Neural progenitor cell (in vitro differentiated cells): ENCODE results near the gene SND1. TPM values are rescaled to one million over a fixed set of nuclear protein-coding genes. Genes with fewer than 3 reads are reported as not detected.

ENCODE experiments used
- DNase-seq: peaks from one replicate; pipeline ENCODE4 v3.0.0-alpha.2; 2016; ENCODE audit warnings: low spot score
- H2AFZ ChIP-seq: fragments of 200-600 bp; sonication (generic); replicated peaks from 2 replicates; pipeline ENCODE4 v1.6.1; 2016; ENCODE audit warnings: antibody characterized with exemption
- H3F3A ChIP-seq: fragments of 200-600 bp; sonication (generic); 2 replicates; pipeline ENCODE4 v1.6.1; 2016; ENCODE audit warnings: antibody characterized with exemption, low read depth
- H3K27ac ChIP-seq: fragments of 200-600 bp; sonication (generic); 2 replicates; pipeline ENCODE4 v1.5.1; 2016; ENCODE audit warnings: mild to moderate bottlenecking
- H3K27me3 ChIP-seq: fragments of 200-600 bp; sonication (generic); 2 replicates; pipeline ENCODE4 v1.6.1; 2016; ENCODE audit warnings: mild to moderate bottlenecking, moderate library complexity
- H3K36me3 ChIP-seq: fragments of 200-600 bp; sonication (generic); 2 replicates; pipeline ENCODE4 v1.5.1; 2016
- H3K4me1 ChIP-seq: fragments of 200-600 bp; sonication (generic); 2 replicates; pipeline ENCODE4 v1.6.1; 2016; ENCODE audit warnings: mixed run types
- H3K4me2 ChIP-seq: fragments of 200-600 bp; sonication (generic); 2 replicates; pipeline ENCODE4 v1.6.1; 2016
- H3K4me3 ChIP-seq: fragments of 200-600 bp; sonication (generic); 2 replicates; pipeline ENCODE4 v1.5.1; 2016
- H3K79me2 ChIP-seq: fragments of 200-600 bp; sonication (generic); 2 replicates; pipeline ENCODE4 v1.6.1; 2016; ENCODE audit warnings: low read depth
- H3K9ac ChIP-seq: fragments of 200-600 bp; sonication (generic); 2 replicates; pipeline ENCODE4 v1.6.1; 2016
- H3K9me3 ChIP-seq: fragments of 200-600 bp; sonication (generic); 2 replicates; pipeline ENCODE4 v1.5.1; 2016; ENCODE audit warnings: low read depth
- H4K20me1 ChIP-seq: fragments of 200-600 bp; sonication (generic); 2 replicates; pipeline ENCODE4 v1.6.1; 2016; ENCODE audit warnings: low read depth
- H3K27ac Mint-ChIP-seq: 3 replicates; pipeline ENCODE4 v1.8.0; 2021; ENCODE audit warnings: mixed read lengths
- H3K27me3 Mint-ChIP-seq: 2 replicates; pipeline ENCODE4 v1.8.0; 2022; ENCODE audit warnings: low read depth, mild to moderate bottlenecking, inconsistent platforms, moderate library complexity, mixed read lengths; ENCODE audit not compliant: insufficient read depth
- H3K36me3 Mint-ChIP-seq: 3 replicates; pipeline ENCODE4 v1.8.0; 2021; ENCODE audit warnings: mixed read lengths
- H3K4me1 Mint-ChIP-seq: 3 replicates; pipeline ENCODE4 v1.8.0; 2021; ENCODE audit warnings: mixed read lengths
- H3K4me3 Mint-ChIP-seq: 3 replicates; pipeline ENCODE4 v1.8.0; 2021; ENCODE audit warnings: mild to moderate bottlenecking, moderate library complexity, mixed read lengths
- H3K9me3 Mint-ChIP-seq: 3 replicates; pipeline ENCODE4 v1.8.0; 2020; ENCODE audit warnings: mixed read lengths
- CTCF ChIP-seq: fragments of 200-600 bp; sonication (generic); IDR thresholded peaks from 2 replicates; pipeline ENCODE4 v1.5.1; 2017; ENCODE audit warnings: antibody characterized with exemption, mild to moderate bottlenecking
- EZH2 ChIP-seq: fragments of 200-600 bp; sonication (generic); IDR thresholded peaks from 2 replicates; pipeline ENCODE4 v1.6.1; 2017; ENCODE audit warnings: antibody characterized with exemption, mild to moderate bottlenecking, moderate library complexity
- EZH2phosphoT487 ChIP-seq: fragments of 200-600 bp; sonication (generic); IDR thresholded peaks from 2 replicates; pipeline ENCODE4 v1.6.1; 2017; ENCODE audit warnings: antibody characterized with exemption
- total RNA-seq: library from RNA; depleted of rRNA; stranded (reverse); fragments of >200 nt; gene quantifications from 2 replicates; pipeline ENCODE4 v1.2.3, GENCODE V29; 2015; ENCODE audit warnings: low replicate concordance

Gene SND1
- total RNA-seq, 1 donor from 2014 or later, result 154 TPM

- no peak overlapping the region for H3K9ac ChIP-seq
- no peaks in the 10 kb centered on the region for H3K27me3 ChIP-seq
- peaks cover 34% of the 10 kb centered on the region for H3K4me1 ChIP-seq
- H3K4me3 ChIP-seq, result no peak overlapping the region
- H3K27ac ChIP-seq, result no peak overlapping the region
- peaks cover 2% of the 10 kb centered on the region for H3K9me3 Mint-ChIP-seq
- no peaks in the 10 kb centered on the region for H3K79me2 ChIP-seq
- H4K20me1 ChIP-seq, result no peaks in the 10 kb centered on the region
- no peaks in the 10 kb centered on the region for H3K36me3 ChIP-seq
- H3F3A ChIP-seq, result no peaks in the 10 kb centered on the region
- no peaks in the 10 kb centered on the region for H3K9me3 ChIP-seq
- peaks cover 2% of the 10 kb centered on the region for H3K27me3 Mint-ChIP-seq
- H3K36me3 Mint-ChIP-seq, result peaks cover 26% of the 10 kb centered on the region
- DNase-seq, result no peak
- H3K4me1 Mint-ChIP-seq, result peaks cover 10% of the 10 kb centered on the region
- no peak overlapping the region for H3K4me3 Mint-ChIP-seq
- no peak overlapping the region for H3K4me2 ChIP-seq
- no peak overlapping the region for H2AFZ ChIP-seq
- H3K27ac Mint-ChIP-seq, result no peak overlapping the region
- TF ChIP-seq CTCF, result no peak
- no peak for TF ChIP-seq EZH2
- no peak for TF ChIP-seq EZH2phosphoT487
Observed at GRCh38 chr7:127893547-127893946, 241.6 kb downstream of the SND1 start.

- peaks cover 2% of the 10 kb centered on the region for H3K9me3 Mint-ChIP-seq
- no peak overlapping the region for H3K4me2 ChIP-seq
- H3K36me3 Mint-ChIP-seq, result peaks cover 24% of the 10 kb centered on the region
- H3K27me3 Mint-ChIP-seq, result peaks cover 7% of the 10 kb centered on the region
- H3K4me3 Mint-ChIP-seq, result no peak overlapping the region
- H3K4me3 ChIP-seq, result no peak overlapping the region
- no peak for TF ChIP-seq EZH2
- no peak for TF ChIP-seq EZH2phosphoT487
- TF ChIP-seq CTCF, result no peak
- peaks cover 39% of the 10 kb centered on the region for H3K4me1 ChIP-seq
- H2AFZ ChIP-seq, result no peak overlapping the region
- H3K27ac ChIP-seq, result no peak overlapping the region
- H3K9ac ChIP-seq, result no peak overlapping the region
- no peaks in the 10 kb centered on the region for H3K36me3 ChIP-seq
- H3K9me3 ChIP-seq, result no peaks in the 10 kb centered on the region
- peaks cover 4% of the 10 kb centered on the region for H3K4me1 Mint-ChIP-seq
- no peaks in the 10 kb centered on the region for H4K20me1 ChIP-seq
- no peaks in the 10 kb centered on the region for H3K27me3 ChIP-seq
- DNase-seq, result no peak
- H3F3A ChIP-seq, result peaks cover 2% of the 10 kb centered on the region
- no peaks in the 10 kb centered on the region for H3K79me2 ChIP-seq
- no peak overlapping the region for H3K27ac Mint-ChIP-seq
Observed at GRCh38 chr7:127894588-127894987, 242.6 kb downstream of the SND1 start.

DNA sequence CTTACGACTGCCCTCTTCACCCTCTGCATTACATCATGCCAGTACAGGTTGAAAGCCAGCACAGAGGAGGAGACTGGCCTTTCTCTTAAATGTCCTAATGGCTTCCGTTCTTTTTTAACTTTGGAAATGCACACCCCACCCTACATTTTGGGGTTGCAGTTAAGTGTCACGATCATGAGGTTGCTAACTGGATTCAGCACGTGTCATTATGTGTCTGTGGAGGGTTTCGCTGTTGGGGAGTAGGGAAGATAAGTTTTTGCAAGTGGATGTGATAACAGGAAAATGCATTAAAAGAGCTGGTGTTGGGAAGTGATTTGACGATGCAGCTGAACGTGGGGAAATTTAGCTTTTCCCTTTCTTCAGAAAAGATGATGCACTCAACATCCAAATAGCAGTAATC lies 243.4 kb downstream of the SND1 start:
- no peaks in the 10 kb centered on the region for H3K36me3 ChIP-seq
- no peaks in the 10 kb centered on the region for H3K27me3 ChIP-seq
- peaks cover 3% of the 10 kb centered on the region for H4K20me1 ChIP-seq
- Mint-ChIP-seq H3K4me1 (peaks cover 4% of the 10 kb centered on the region), H3K27me3 (peaks cover 7% of the 10 kb centered on the region), H3K4me3 (no peak overlapping the region), H3K27ac (no peak overlapping the region), H3K36me3 (peaks cover 20% of the 10 kb centered on the region), H3K9me3 (peaks cover 2% of the 10 kb centered on the region)
- no peaks in the 10 kb centered on the region for H3K79me2 ChIP-seq
- no peaks in the 10 kb centered on the region for H3K9me3 ChIP-seq
- TF ChIP-seq CTCF (no peak), EZH2 (no peak), EZH2phosphoT487 (no peak)
- peaks cover 10% of the 10 kb centered on the region for H3F3A ChIP-seq
- DNase-seq, result no peak
- no peak overlapping the region for H3K4me2 ChIP-seq
- no peak overlapping the region for H3K27ac ChIP-seq
- H3K9ac ChIP-seq, result no peak overlapping the region
- H2AFZ ChIP-seq, result no peak overlapping the region
- no peak overlapping the region for H3K4me3 ChIP-seq
- H3K4me1 ChIP-seq, result peaks cover 47% of the 10 kb centered on the region
